DMS153 treated with DMSO at 0.1 percent for 48 hours (cell line): Measurements from ENCODE around the gene CCDC82.
"Not testable (repeated sequence)": the region's sequence is repeated elsewhere in the genome, so short reads cannot be mapped to it uniquely, and the experiment has no call there.

Experiments
- DNase-seq: peaks from one replicate; lab custom pipeline; 2025; ENCODE audit not compliant: unreplicated experiment; lab: John Stamatoyannopoulos, UW

The CCDC82 gene

GRCh38 chr11:96389720-96390487, at the start of gene CCDC82, which contains the start of gene JRKL:
TSS of gene CCDC82 (minus strand) at chr11:96389912. CDS start at chr11:96384747, 5,165 bp downstream.
TSS of gene JRKL (plus strand) at chr11:96390013. CDS start at chr11:96390650, 637 bp downstream.
- DNase-seq = peak; percentile 76

GRCh38 chr11:96432654-96433053, 42.9 kb upstream of the CCDC82 start:
- not testable (repeated sequence) for DNase-seq

GRCh38 chr11:96430668-96431067, 41.0 kb upstream of the CCDC82 start:
- no peak for DNase-seq

GRCh38 chr11:96424693-96425092, 35.0 kb upstream of the CCDC82 start:
- DNase-seq = no peak

DNA sequence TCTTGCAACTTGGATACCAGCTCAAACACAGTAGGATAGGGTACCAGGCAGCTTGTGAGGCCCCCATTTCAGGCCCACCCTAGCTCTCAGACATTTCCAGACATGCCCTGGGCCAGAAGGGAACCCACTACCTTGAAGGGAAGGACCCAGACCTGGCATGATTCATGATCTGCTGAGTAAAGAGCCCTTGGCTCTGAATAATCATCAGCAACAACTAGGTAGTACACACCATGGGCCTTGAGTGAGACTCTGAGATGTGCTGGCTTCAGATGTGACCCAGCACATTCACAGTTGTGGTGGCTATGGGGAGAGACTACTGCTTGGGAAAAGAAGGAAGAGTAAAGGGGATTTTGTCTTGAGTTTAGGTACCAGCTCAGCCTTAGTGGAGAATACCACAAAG, 23.7 kb upstream of the CCDC82 start:
- no peak for DNase-seq

DNA sequence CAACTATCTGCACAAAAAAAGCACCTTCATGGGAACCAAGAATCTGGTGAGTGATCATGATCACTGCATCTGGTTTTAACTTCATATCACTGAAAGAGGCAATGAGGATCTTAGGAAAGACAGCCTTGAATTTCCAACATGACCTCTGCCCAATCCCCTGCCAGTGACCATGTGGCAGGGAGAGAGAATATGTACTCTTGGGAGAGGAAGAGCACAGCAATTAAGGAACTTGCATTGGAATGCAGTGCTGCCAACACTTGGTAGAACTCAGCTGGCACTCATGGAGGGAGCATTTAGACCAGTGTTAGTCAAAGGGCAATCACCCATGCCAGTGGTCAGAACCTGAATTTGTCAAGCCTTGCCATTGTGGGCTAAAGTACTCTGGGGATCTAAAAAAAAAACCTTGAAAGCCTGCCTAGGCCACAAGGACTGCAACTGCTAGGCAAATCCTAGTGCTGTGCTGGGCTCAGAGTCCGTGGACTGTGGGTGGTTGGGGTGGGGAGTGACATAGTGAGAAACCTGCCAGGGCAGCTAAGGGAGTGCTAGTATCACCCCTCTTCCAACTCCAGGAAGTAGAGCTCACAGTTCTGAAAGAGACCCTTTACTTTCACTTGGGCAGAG, 23.2 kb upstream of the CCDC82 start:
- DNase-seq = no peak

GRCh38 chr11:96411412-96411811, 21.7 kb upstream of the CCDC82 start:
- DNase-seq = not testable (repeated sequence)

GRCh38 chr11:96400697-96401096, 11.0 kb upstream of the CCDC82 start:
- no peak for DNase-seq

- no peak for DNase-seq
These were observed 8.2 kb upstream of the CCDC82 start for GRCh38 chr11:96397863-96398262.

GRCh38 chr11:96396637-96397036, 6.9 kb upstream of the CCDC82 start:
- no peak for DNase-seq

DNA sequence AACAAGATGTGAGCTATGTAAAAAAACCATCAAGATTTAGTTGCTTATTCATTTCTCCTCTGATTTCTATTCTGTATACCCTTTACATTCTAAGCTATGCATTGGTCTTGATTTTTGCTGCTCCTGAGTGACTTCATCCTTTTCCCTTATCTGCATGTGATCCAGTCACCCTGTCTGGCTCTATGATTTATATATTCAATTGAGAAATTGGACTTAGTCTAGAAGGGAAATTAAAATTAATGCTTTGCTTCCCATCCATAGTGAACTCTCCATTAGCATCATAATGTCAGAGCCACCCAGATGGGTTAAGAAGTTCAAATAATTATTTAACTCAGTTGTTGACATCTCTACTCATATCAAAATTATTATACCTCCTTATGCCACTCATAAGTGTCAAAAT, 5.1 kb upstream of the CCDC82 start:
- DNase-seq = no peak

GRCh38 chr11:96393753-96394348, 4.1 kb upstream of the CCDC82 start:
- DNase-seq = no peak

DNA sequence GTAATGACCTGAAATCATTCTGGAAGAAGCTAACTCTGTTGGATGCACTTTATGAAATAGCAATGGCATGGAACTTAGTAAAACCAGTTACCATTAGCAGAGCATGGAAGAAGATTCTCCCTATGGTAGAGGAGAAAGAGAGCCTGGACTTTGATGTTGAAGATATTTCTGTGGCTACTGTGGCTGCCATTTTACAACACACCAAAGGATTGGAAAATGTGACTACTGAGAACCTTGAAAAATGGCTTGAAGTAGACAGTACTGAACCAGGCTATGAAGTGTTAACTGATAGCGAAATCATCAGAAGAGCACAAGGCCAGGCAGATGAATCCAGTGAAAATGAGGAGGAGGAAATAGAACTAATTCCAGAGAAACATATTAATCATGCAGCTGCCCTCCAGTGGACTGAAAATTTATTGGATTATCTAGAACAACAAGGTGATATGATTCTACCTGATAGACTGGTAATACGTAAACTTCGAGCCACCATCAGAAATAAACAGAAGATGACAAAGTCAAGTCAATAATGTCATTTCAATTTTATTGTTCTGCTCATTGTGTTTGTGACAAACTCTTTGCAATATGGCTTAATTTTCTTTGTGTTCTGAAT, 2.1 kb upstream of the CCDC82 start:
- no peak for DNase-seq

- DNase-seq = no peak
These were observed 728 bp upstream of the CCDC82 start for GRCh38 chr11:96390488-96390792.

GRCh38 chr11:96388891-96389719, 607 bp downstream of the CCDC82 start:
- DNase-seq = no peak

DNA sequence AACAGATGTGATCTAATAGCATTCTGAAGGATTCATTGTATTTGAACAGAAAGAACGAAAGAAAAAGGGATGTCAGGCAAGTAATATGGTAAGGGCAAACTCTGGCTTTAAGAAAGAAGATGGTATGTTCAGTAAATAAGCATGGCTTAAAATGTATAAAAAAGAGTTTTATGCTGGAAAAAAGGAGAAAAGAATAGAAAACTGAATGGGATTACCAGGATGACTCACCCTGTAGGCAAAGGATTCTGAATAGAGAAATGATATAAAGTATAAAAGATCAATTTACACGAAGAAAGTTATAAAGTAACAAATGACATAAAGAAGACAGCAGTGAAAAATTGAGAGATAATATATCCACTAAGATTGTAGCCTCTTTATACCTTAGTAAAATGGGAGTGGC, 4.5 kb downstream of the CCDC82 start:
- no peak for DNase-seq

GRCh38 chr11:96384156-96384555, 5.6 kb downstream of the CCDC82 start:
- DNase-seq = peak; percentile 43

GRCh38 chr11:96376796-96377195, 12.9 kb downstream of the CCDC82 start:
- DNase-seq = no peak

DNA sequence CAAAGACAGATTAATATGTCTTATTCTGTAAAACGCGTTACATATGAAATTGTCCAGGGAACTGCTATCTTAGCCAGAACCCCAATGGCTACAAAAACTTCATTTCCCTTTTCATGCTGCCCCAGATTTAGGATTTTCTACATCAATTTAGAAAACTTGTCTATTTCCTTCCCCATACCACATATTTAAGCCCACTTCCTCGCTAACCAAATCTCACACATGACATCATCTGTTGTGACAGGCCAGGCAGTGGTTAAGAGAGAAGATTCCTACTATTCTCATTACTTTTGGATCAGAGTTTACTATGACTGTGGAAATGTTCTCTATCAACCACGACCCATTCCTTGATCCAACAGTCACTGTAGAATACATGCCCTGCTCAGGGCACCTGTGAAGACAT, 15.9 kb downstream of the CCDC82 start:
- DNase-seq = no peak

GRCh38 chr11:96367342-96367741, 22.4 kb downstream of the CCDC82 start:
- DNase-seq = no peak

DNA sequence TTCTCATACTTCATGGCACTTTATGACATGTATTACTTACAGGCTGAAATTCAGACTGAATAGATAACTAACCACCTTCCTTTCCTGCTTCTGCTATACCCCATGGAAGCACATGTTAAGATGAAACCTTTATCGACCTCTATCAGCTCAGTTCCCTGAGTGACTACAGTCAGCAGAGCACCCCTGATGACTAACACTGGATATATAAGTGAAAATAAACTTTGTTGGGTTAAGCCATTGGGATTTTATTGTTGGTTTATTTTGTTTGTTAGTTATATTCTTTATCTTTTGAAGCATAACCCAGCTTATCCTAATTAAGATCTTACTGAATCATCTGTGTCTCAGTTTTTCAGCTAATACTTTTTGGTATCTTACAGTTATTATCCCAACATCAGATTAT, 23.7 kb downstream of the CCDC82 start:
- DNase-seq = no peak
